Upper lobe of left lung (tissue), 6 donors: ENCODE data around the gene CT55. TPM values are rescaled to one million over a fixed set of nuclear protein-coding genes. Genes with fewer than 3 reads are reported as not detected.

Experiments used
- ATAC-seq, 2 donors: fragments of 200-7000 bp; cut with Tn5 transposase; one replicate each; pipeline ENCODE4 v1.9.1; 2022; ENCODE audit warnings: mild to moderate bottlenecking in 2 of 2, moderate library complexity in 2 of 2; ENCODE audit not compliant: low FRiP score in 2 of 2
- DNase-seq, 2 donors: peaks; one replicate each; pipeline ENCODE4 v3.0.0-alpha.2; 2019 to 2020
- H3K27ac ChIP-seq, 4 donors: fragments of 200-600 bp; sonication (generic); one replicate each; pipeline ENCODE4 v1.5.1; 2016 to 2019
- H3K27me3 ChIP-seq, 4 donors: fragments of 200-600 bp; sonication (generic); one replicate each; pipeline ENCODE4 v1.5.1; 2017 to 2019
- H3K36me3 ChIP-seq, 4 donors: fragments of 200-600 bp; sonication (generic); one replicate each; pipeline ENCODE4 v1.5.1; 2016 to 2019
- H3K4me1 ChIP-seq, 4 donors: fragments of 200-600 bp; sonication (generic); one replicate each; pipeline ENCODE4 v1.5.1; 2018 to 2019
- H3K4me3 ChIP-seq, 4 donors: fragments of 200-600 bp; sonication (generic); one replicate each; pipeline ENCODE4 v1.5.1; 2017 to 2019; ENCODE audit warnings: mild to moderate bottlenecking in 2 of 4, moderate library complexity in 1 of 4
- H3K9me3 ChIP-seq, 4 donors: fragments of 200-600 bp; sonication (generic); one replicate each; pipeline ENCODE4 v1.5.1; 2018 to 2019
- CTCF ChIP-seq, 6 experiments: fragments of 450-650 bp in 4 of 6; fragments of 200-600 bp in 2 of 6; sonication (generic) in 2 of 6; IDR thresholded peaks; one replicate each; pipeline ENCODE4 v1.5.1; 2016 to 2019; ENCODE audit warnings: antibody characterized with exemption in 6 of 6
- EP300 ChIP-seq, 4 donors: sonication (generic); formaldehyde crosslinking; IDR thresholded peaks; one replicate each; pipeline ENCODE4 v1.5.1; 2017; ENCODE audit warnings: antibody characterized with exemption in 4 of 4, control low read depth in 2 of 4
- POLR2A ChIP-seq, 4 donors: fragments of 450-650 bp; IDR thresholded peaks; one replicate each; pipeline ENCODE4 v1.5.1; 2016 to 2017; ENCODE audit warnings: antibody characterized with exemption in 4 of 4, mild to moderate bottlenecking in 2 of 4
- POLR2AphosphoS5 ChIP-seq, 2 donors: sonication (generic); formaldehyde crosslinking; IDR thresholded peaks; one replicate each; pipeline ENCODE4 v1.5.1; 2017; ENCODE audit warnings: antibody characterized with exemption in 2 of 2
- WGBS, 2 donors: methylation state at CpG; one replicate each; pipeline ENCODE4 v1.1.5; 2017 to 2018; 5-methylcytosine and 5-hydroxymethylcytosine counted together
- total RNA-seq, 6 donors: library from RNA; depleted of rRNA in 4 of 6; stranded (reverse); fragments of >200 nt in 4 of 6; gene quantifications; one replicate each; pipeline versions ENCODE4 v1.1.0 to v1.2.1, GENCODE V29; 2016 to 2021
- donor health status: DM: no; HTN: no; CAD: no; lungs with moderate emphysema.
- donor health status: DM: no; HTN: yes; CAD: no; lungs with severe emphysema.

The CT55 gene
- total RNA-seq, 6 donors from 2014 or later: not detected

GRCh38 chrX:135112096-135112729 is 59.0 kb downstream of the CT55 start:
- Histone ChIP-seq H3K36me3 (no peaks in the 10 kb centered on the region), H3K9me3 (no peaks in the 10 kb centered on the region), H3K4me1 (no peaks in the 10 kb centered on the region), H3K27ac (no peak overlapping the region), H3K4me3 (no peak overlapping the region), H3K27me3 (no peaks in the 10 kb centered on the region)
- DNase-seq (no peak), ATAC-seq (peak; percentile 65 to 78)
- 29 to 34% methylated on average over 5 of the region's 5 CpGs for WGBS, 2 donors
- TF ChIP-seq CTCF (IDR thresholded peaks at IDR 0.05) (peak; percentile 16 to 43 (median 38)), POLR2A (IDR thresholded peaks at IDR 0.05) (no peak), EP300 (IDR thresholded peaks at IDR 0.05) (no peak)

GRCh38 chrX:135109554-135109953 is 61.6 kb downstream of the CT55 start:
- 82 to 91% methylated on average over 3 of the region's 3 CpGs for WGBS, 2 donors
- no peaks in the 10 kb centered on the region for H3K4me1 ChIP-seq
- H3K9me3 ChIP-seq: no peaks in the 10 kb centered on the region
- DNase-seq (no peak), ATAC-seq (no peak)
- H3K36me3 ChIP-seq: no peaks in the 10 kb centered on the region
- H3K27me3 ChIP-seq: no peaks in the 10 kb centered on the region
- no peak for TF ChIP-seq CTCF (IDR thresholded peaks at IDR 0.05)
- TF ChIP-seq POLR2AphosphoS5 (IDR thresholded peaks at IDR 0.05): no peak
- TF ChIP-seq EP300 (IDR thresholded peaks at IDR 0.05): no peak
- TF ChIP-seq POLR2A (IDR thresholded peaks at IDR 0.05): no peak
- H3K27ac ChIP-seq: no peak overlapping the region
- no peak overlapping the region for H3K4me3 ChIP-seq

Other genes with a start within 250 kb of the CT55 start
- 1 to 10 TPM in 4 of 6 donors, under 1 TPM in 1, not detected in 1; 0.44 to 5.6 (median 2.3) TPM for gene SMIM10, start 180.4 kb downstream of the CT55 start, total RNA-seq
- gene RTL8B, start 148.9 kb downstream of the CT55 start, total RNA-seq: 10 to 100 TPM in 4 of 6 donors, 1 to 10 TPM in 2; 6.3 to 14.3 (median 10.6) TPM
- 100 to 1,000 TPM in 1 of 6 donors, 10 to 100 TPM in 5; 24.3 to 107 (median 70.4) TPM for gene RTL8C, start 139.0 kb downstream of the CT55 start, total RNA-seq
- 10 to 100 TPM; 11.9 to 76.5 (median 34.6) TPM for gene RTL8A, start 119.3 kb downstream of the CT55 start, total RNA-seq
- 1 to 10 TPM; 1.0 to 8.2 (median 2.3) TPM for gene SMIM10L2B, start 72.7 kb downstream of the CT55 start, total RNA-seq
- not detected for gene ETDB, start 50.9 kb downstream of the CT55 start, total RNA-seq
- not detected for gene ETDA, start 80.7 kb upstream of the CT55 start, total RNA-seq
- not detected for gene ETDC, start 138.1 kb upstream of the CT55 start, total RNA-seq
- gene ZNF75D, start 172.7 kb upstream of the CT55 start, total RNA-seq: 10 to 100 TPM in 3 of 6 donors, 1 to 10 TPM in 3; 7.5 to 22.0 (median 11.9) TPM
- gene ZNF449, start 173.4 kb upstream of the CT55 start, total RNA-seq: 10 to 100 TPM in 1 of 6 donors, 1 to 10 TPM in 5; 5.1 to 12.6 (median 5.3) TPM